ENCODE results near the gene NKPD1. TPM values are rescaled to one million over a fixed set of nuclear protein-coding genes. Genes with fewer than 3 reads are reported as not detected.

The NKPD1 gene
- polyA plus RNA-seq, 1 experiment, result 0.05 TPM

- TF ChIP-seq, protein P1, sequence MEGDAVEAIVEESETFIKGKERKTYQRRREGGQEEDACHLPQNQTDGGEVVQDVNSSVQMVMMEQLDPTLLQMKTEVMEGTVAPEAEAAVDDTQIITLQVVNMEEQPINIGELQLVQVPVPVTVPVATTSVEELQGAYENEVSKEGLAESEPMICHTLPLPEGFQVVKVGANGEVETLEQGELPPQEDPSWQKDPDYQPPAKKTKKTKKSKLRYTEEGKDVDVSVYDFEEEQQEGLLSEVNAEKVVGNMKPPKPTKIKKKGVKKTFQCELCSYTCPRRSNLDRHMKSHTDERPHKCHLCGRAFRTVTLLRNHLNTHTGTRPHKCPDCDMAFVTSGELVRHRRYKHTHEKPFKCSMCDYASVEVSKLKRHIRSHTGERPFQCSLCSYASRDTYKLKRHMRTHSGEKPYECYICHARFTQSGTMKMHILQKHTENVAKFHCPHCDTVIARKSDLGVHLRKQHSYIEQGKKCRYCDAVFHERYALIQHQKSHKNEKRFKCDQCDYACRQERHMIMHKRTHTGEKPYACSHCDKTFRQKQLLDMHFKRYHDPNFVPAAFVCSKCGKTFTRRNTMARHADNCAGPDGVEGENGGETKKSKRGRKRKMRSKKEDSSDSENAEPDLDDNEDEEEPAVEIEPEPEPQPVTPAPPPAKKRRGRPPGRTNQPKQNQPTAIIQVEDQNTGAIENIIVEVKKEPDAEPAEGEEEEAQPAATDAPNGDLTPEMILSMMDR (IDR thresholded peaks at IDR 0.05; ENCODE audit: insufficient read depth, low read depth, low read length), result no peak
- DNase-seq (ENCODE audit: low read depth), result no peak
- POLR2A ChIA-PET, result no interaction called here
- H3K4me3 ChIP-seq (ENCODE audit: low read depth, low read length), result no peak overlapping the region
- no peaks in the 10 kb centered on the region for H3K27me3 ChIP-seq (ENCODE audit: control insufficient read depth, insufficient read depth, low read length)
- CTCF ChIA-PET, result interaction anchor here (1.4 kb wide), 1 partner anchor 11 kb away, joined by 3 read pairs; no protein-coding TSS in a partner anchor
- peaks cover 25% of the 10 kb centered on the region for H3K36me3 ChIP-seq (ENCODE audit: control insufficient read depth, insufficient read depth, low read length)
Observed at GRCh38 chr19:45142016-45142725, 18.6 kb downstream of the NKPD1 start.

DNA sequence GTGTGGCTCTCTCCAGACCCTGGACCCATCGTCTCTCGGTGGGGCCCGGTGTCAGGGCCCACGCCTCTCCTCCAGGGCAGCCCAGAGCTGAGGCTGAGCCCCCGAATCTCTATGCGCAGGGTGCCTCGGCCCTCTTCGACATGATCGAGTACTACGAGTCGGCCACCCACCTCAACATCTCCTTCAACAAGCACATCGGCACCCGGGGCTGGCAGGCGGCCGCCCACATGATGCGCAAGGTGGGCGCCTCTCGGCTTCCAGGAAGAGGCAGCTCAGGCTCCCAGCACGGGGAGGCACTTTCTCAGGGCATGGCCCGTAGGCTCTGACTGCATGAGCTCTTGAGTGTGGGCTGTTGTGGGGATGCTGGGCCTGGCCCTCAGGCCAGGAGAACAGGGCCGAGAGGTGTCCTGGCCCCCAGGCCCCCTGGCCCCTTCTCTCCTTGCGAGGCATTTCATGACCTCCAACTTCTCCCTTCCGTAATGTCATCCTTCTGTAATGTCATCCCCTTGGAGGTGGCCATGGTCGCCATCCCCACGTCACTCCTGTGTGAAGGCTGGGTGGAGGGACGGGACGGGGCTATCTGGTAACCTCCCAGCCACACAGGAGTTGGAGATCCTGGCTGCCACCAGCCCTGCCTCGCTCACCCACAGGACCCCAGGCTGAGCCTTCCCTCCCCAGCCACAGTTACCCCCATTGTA is 19.4 kb downstream of the NKPD1 start:
- Histone ChIP-seq H3K4me3 (ENCODE audit: low read depth, low read length) (no peak overlapping the region), H3K36me3 (ENCODE audit: control insufficient read depth, insufficient read depth, low read length) (peaks cover 23% of the 10 kb centered on the region), H3K27me3 (ENCODE audit: control insufficient read depth, insufficient read depth, low read length) (no peaks in the 10 kb centered on the region)
- POLR2A ChIA-PET, result no interaction called here
- DNase-seq (ENCODE audit: low read depth), result no peak
- CTCF ChIA-PET, result interaction anchor here (0.9 kb wide), 1 partner anchor 11 kb away, joined by 3 read pairs; no protein-coding TSS in a partner anchor
- TF ChIP-seq, protein P1 (IDR thresholded peaks at IDR 0.05; ENCODE audit: insufficient read depth, low read depth, low read length), result no peak

DNA sequence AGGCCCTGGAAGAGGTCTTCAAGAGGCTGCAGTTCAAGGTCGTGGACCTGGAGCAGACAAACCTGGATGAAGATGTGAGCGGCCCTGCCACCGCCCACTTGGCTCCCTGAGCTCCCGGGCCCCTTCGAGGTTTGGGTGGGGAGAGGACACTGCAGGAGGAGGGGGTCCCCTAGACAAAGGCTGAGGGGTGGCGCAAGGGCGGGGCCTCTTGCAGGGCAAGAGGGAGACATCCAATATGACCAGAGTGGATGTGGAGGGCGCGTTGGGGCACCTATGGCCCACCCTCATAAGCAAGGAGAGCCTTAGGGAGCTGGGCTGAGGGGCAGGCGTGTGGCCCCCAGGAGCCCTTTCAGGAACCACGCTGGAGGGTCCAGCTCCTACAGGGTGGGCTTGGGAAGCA is 20.2 kb downstream of the NKPD1 start:
- CTCF ChIA-PET, result interaction anchor here (0.9 kb wide), 1 partner anchor 12 kb away, joined by 3 read pairs; no protein-coding TSS in a partner anchor

DNA sequence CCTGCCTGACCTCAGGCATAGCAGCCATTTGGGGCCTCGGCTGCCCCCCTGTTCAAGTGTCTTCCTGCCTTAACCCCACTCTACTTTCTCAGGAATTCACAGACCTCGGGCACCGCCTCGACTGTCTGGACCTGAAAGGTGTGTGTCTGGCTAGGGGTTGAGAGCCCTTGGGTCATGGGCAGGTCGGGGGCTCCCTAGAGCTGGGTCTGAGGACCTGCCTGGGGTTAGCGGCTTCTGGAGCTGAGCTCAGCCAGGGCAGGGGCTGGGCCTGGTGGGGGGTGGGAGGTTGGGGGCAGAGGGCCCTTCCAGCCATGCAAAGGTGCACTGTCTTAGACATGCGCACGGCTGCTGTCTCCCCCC is 20.7 kb downstream of the NKPD1 start:
- peaks cover 16% of the 10 kb centered on the region for H3K36me3 ChIP-seq (ENCODE audit: control insufficient read depth, insufficient read depth, low read length)

More for the DNA sequence above, 20.2 kb downstream of the NKPD1 start:
- peaks cover 20% of the 10 kb centered on the region for H3K36me3 ChIP-seq (ENCODE audit: control insufficient read depth, insufficient read depth, low read length)
- no peaks in the 10 kb centered on the region for H3K27me3 ChIP-seq (ENCODE audit: control insufficient read depth, insufficient read depth, low read length)
- TF ChIP-seq, protein P1 (IDR thresholded peaks at IDR 0.05; ENCODE audit: insufficient read depth, low read depth, low read length), result no peak
- DNase-seq (ENCODE audit: low read depth), result no peak
- POLR2A ChIA-PET, result no interaction called here
- no peak overlapping the region for H3K4me3 ChIP-seq (ENCODE audit: low read depth, low read length)

More for the DNA sequence above, 20.7 kb downstream of the NKPD1 start:
- TF ChIP-seq, protein P1 (IDR thresholded peaks at IDR 0.05; ENCODE audit: insufficient read depth, low read depth, low read length), result no peak
- no peaks in the 10 kb centered on the region for H3K27me3 ChIP-seq (ENCODE audit: control insufficient read depth, insufficient read depth, low read length)
- H3K4me3 ChIP-seq (ENCODE audit: low read depth, low read length), result no peak overlapping the region
- no peak for DNase-seq (ENCODE audit: low read depth)
- ChIA-PET POLR2A (no interaction called here), CTCF (no interaction called here)

All from BJ (cell line).